OCI-LY1 (cell line): ENCODE data around the gene SLC5A3.

Experiments used
- EZH2 ChIP-seq: fragments of 200-600 bp; sonication (generic), shearing (Covaris generic); IDR thresholded peaks from 2 replicates; pipeline ENCODE4 v1.8.0; 2017; ENCODE audit warnings: borderline replicate concordance, mixed run types, mild to moderate bottlenecking, antibody characterized with exemption, low read length, moderate library complexity, mixed read lengths
- TF ChIP-seq, protein P1 (sequence below): fragments of 200-600 bp; sonication (generic), shearing (Covaris generic); IDR thresholded peaks from 2 replicates; pipeline ENCODE4 v1.5.1; 2017; ENCODE audit warnings: mild to moderate bottlenecking, antibody characterized with exemption, low read length, moderate library complexity, mixed read lengths

- TF ChIP-seq, protein P1, sequence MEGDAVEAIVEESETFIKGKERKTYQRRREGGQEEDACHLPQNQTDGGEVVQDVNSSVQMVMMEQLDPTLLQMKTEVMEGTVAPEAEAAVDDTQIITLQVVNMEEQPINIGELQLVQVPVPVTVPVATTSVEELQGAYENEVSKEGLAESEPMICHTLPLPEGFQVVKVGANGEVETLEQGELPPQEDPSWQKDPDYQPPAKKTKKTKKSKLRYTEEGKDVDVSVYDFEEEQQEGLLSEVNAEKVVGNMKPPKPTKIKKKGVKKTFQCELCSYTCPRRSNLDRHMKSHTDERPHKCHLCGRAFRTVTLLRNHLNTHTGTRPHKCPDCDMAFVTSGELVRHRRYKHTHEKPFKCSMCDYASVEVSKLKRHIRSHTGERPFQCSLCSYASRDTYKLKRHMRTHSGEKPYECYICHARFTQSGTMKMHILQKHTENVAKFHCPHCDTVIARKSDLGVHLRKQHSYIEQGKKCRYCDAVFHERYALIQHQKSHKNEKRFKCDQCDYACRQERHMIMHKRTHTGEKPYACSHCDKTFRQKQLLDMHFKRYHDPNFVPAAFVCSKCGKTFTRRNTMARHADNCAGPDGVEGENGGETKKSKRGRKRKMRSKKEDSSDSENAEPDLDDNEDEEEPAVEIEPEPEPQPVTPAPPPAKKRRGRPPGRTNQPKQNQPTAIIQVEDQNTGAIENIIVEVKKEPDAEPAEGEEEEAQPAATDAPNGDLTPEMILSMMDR: no peak
- TF ChIP-seq EZH2: no peak
These were observed 48.7 kb downstream of the SLC5A3 start for GRCh38 chr21:34122047-34122446.
